Bronchial epithelial cell (primary cell): ENCODE data around the gene OTULINL. TPM values are rescaled to one million over a fixed set of nuclear protein-coding genes. Genes with fewer than 3 reads are reported as not detected.

Experiments used
- DNase-seq: peaks from one replicate; pipeline ENCODE4 v3.0.0-alpha.2; 2010; ENCODE audit warnings: low read depth
- FAIRE-seq: peaks from 2 replicates; lab custom pipeline; 2011; peaks lifted over from hg19 to GRCh38; lab: Jason Lieb, UNC
- H3K27me3 ChIP-seq: 2 replicates; pipeline ENCODE4 v1.5.1; 2011; ENCODE audit warnings: low read length; ENCODE audit not compliant: control insufficient read depth, insufficient read depth
- H3K36me3 ChIP-seq: 2 replicates; pipeline ENCODE4 v1.5.1; 2011; ENCODE audit warnings: low read length; ENCODE audit not compliant: control insufficient read depth, insufficient read depth
- H3K4me3 ChIP-seq: 2 replicates; pipeline ENCODE4 v1.5.1; 2011; ENCODE audit warnings: mild to moderate bottlenecking, low read depth, low read length, control low read depth
- total RNA-seq: library from RNA; depleted of rRNA; stranded (reverse); fragments of >200 nt; gene quantifications from 2 replicates; pipeline ENCODE4 v1.2.1, GENCODE V29; 2014
- TF ChIP-seq, protein P1 (sequence below): IDR thresholded peaks from 2 replicates; pipeline ENCODE4 v1.5.1; 2011; ENCODE audit warnings: mild to moderate bottlenecking, moderate library complexity, low read length, control low read depth, inconsistent platforms; ENCODE audit not compliant: insufficient read depth, severe bottlenecking

OTULINL gene
- total RNA-seq, result 0.77 and 0.79 TPM in 2 replicates

DNA sequence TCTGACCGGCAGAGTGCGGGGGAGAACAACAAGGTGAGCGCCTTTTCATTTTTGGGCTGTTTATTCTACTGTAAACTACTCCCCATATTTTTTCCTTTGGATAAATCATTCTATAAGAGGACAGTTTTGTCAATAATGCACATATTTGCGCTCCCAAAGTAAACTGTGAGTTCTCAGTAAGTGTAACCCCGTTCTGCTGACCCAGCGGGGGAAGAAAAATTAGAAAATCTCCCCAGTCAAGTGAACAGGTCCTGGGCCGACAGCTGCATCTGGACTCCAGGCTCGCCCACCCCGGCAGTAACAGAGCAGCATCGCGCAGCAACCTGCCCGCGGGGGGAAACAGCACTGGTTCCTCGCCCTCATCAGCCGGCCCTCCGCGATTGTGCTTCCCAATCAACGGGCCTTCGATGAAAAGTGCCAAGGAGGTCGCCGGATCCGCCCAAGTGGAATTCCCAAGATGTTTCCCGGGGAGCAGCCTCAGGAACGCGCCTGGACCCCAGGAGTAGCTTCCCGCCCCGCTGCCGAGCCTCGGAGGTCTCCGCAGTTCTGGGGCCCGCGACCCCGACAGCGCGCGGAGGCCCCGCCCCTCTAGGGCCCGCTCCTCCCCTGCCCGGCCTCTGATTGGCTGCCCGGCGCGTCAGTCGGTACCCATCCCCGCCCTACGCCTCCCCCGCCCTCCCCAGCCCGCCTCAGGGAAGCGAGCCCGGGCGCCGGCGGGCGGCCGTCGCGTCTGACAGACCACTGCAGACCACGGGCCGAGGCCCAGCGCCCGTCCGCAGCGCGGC is at the start of gene OTULINL:
Gene OTULINL (plus strand): TSS at position 687 of the 785 bp plus-strand sequence. CDS start 103 bp downstream, outside the sequence.
- H3K36me3 ChIP-seq, result no peaks in the 10 kb centered on the region
- peaks cover 2% of the 10 kb centered on the region for H3K27me3 ChIP-seq
- TF ChIP-seq, protein P1, sequence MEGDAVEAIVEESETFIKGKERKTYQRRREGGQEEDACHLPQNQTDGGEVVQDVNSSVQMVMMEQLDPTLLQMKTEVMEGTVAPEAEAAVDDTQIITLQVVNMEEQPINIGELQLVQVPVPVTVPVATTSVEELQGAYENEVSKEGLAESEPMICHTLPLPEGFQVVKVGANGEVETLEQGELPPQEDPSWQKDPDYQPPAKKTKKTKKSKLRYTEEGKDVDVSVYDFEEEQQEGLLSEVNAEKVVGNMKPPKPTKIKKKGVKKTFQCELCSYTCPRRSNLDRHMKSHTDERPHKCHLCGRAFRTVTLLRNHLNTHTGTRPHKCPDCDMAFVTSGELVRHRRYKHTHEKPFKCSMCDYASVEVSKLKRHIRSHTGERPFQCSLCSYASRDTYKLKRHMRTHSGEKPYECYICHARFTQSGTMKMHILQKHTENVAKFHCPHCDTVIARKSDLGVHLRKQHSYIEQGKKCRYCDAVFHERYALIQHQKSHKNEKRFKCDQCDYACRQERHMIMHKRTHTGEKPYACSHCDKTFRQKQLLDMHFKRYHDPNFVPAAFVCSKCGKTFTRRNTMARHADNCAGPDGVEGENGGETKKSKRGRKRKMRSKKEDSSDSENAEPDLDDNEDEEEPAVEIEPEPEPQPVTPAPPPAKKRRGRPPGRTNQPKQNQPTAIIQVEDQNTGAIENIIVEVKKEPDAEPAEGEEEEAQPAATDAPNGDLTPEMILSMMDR, result no peak
- no peak for DNase-seq
- H3K4me3 ChIP-seq, result peak within 1 kb of the TSS; percentile 31
- no peak for FAIRE-seq

- H3K4me3 ChIP-seq, result no peak overlapping the region
- no peaks in the 10 kb centered on the region for H3K36me3 ChIP-seq
- H3K27me3 ChIP-seq, result no peaks in the 10 kb centered on the region
- TF ChIP-seq, protein P1, result no peak
- DNase-seq, result peak; percentile 22
- FAIRE-seq, result no peak
Observed at GRCh38 chr5:14532180-14532579, 49.4 kb upstream of the OTULINL start.

GRCh38 chr5:14534773-14535172 is 46.8 kb upstream of the OTULINL start:
- H3K27me3 ChIP-seq, result no peaks in the 10 kb centered on the region
- TF ChIP-seq, protein P1, result no peak
- no peak overlapping the region for H3K4me3 ChIP-seq
- H3K36me3 ChIP-seq, result no peaks in the 10 kb centered on the region
- FAIRE-seq (no peak), DNase-seq (no peak)

DNA sequence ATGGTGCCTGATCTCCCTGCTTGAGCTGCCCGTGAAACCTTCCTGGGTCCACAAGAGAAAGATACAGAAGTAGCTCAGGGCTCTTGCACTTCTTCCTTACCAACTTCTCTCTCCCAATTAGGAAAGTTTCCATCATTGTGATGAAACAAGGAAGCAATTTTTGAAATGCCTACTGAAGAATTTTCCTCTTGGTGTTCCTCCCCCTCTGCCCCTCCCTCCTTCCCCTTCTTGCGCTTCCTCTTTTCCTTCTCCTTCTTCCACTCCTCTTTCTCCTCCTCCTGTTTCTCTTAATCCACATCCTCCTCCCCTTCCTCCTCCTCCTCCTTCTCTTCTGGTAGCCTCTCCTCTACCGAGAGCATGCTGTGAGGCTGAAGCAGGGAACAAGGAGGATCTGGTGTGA is 36.3 kb upstream of the OTULINL start:
- DNase-seq, result no peak
- FAIRE-seq, result no peak
- TF ChIP-seq, protein P1, result no peak
- H3K4me3 ChIP-seq, result no peak overlapping the region
- no peaks in the 10 kb centered on the region for H3K36me3 ChIP-seq
- H3K27me3 ChIP-seq, result no peaks in the 10 kb centered on the region

GRCh38 chr5:14545862-14546261 is 35.7 kb upstream of the OTULINL start:
- H3K4me3 ChIP-seq, result no peak overlapping the region
- no peaks in the 10 kb centered on the region for H3K36me3 ChIP-seq
- TF ChIP-seq, protein P1, result no peak
- FAIRE-seq (no peak), DNase-seq (no peak)
- no peaks in the 10 kb centered on the region for H3K27me3 ChIP-seq
